ENCODE data around the gene ADAMTS14. TPM values are rescaled to one million over a fixed set of nuclear protein-coding genes. Genes with fewer than 3 reads are reported as not detected.

Gene ADAMTS14
- total and polyA plus RNA-seq, 5 donors from 2014 or later = not detected

DNA sequence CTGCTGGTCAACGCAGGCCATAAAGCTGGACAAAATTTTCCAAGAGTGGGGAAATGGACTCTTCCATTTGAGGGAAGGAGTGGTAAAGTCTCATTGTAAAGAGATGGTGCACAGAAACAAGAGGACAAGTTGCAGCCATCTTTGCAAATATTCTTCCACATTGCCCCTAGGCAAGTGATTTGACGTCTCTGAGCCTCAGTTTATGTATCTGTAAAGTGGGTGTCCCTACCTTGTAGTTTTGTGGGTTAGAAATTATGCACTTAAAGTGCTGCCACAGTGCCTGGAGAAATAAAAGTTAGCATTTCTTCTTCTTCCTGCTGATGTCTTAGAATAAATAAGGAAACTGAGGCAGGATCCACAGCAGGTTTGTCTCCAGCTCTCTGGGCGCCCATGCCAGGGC lies 12.1 kb downstream of the ADAMTS14 start:
- Histone ChIP-seq H3K9me3 (ENCODE audit: control insufficient read depth in 2 of 2, low read length in 2 of 2) (no peaks in the 10 kb centered on the region), H3K4me1 (ENCODE audit: control insufficient read depth, insufficient read depth, low read length, poor library complexity, severe bottlenecking) (no peaks in the 10 kb centered on the region), H3K4me3 (ENCODE audit: low read depth, low read length) (no peak overlapping the region), H3K27me3 (ENCODE audit: control insufficient read depth, insufficient read depth, low read length) (no peaks in the 10 kb centered on the region), H3K27ac (ENCODE audit: insufficient read depth, low read length, poor library complexity, severe bottlenecking) (no peak overlapping the region), H3K36me3 (ENCODE audit: control insufficient read depth, insufficient read depth, low read length) (no peaks in the 10 kb centered on the region)
- Mint-ChIP-seq H3K27ac (no peak overlapping the region), H3K27me3 (no peaks in the 10 kb centered on the region), H3K9me3 (no peaks in the 10 kb centered on the region), H3K4me3 (no peak overlapping the region), H3K4me1 (no peaks in the 10 kb centered on the region), H3K36me3 (no peaks in the 10 kb centered on the region)
- DNase-seq = no peak
- no peak for ATAC-seq (ENCODE audit: low read depth in 2 of 2)

DNA sequence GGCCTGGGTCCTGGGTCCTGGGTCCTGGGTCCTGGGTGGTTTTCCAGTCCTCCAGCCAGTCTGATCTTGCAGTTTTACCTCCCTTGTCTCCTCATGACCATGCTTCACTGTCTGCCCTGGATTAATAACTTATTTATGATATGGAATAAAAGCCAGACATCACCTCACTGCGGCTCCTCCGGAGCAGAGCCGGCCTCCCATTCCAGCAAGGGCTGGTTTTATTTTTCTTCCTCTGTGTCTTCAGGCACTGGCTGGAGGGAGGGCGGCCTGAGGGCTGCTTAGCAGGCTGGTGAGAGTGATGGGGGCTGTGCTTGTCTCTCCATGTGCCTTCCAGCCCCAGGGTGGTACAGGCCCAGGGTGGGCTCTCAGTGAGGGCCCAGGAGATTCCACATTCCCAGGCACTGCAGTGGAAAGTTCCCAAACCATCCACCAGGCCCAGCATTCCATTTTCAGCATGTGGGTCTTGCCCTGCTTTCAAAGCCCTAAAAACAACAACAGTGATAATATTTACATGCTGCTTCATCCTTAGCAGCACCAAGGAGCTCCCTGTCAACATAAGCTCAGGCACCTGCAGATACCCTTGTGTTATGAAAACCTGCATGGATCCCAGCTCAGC lies 12.6 kb downstream of the ADAMTS14 start:
- Mint-ChIP-seq H3K9me3 (no peaks in the 10 kb centered on the region), H3K4me3 (no peak overlapping the region), H3K36me3 (no peaks in the 10 kb centered on the region), H3K27ac (no peak overlapping the region), H3K27me3 (no peaks in the 10 kb centered on the region), H3K4me1 (no peaks in the 10 kb centered on the region)
- Histone ChIP-seq H3K36me3 (ENCODE audit: control insufficient read depth, insufficient read depth, low read length) (no peaks in the 10 kb centered on the region), H3K9me3 (ENCODE audit: control insufficient read depth in 2 of 2, low read length in 2 of 2) (no peaks in the 10 kb centered on the region), H3K4me3 (ENCODE audit: low read depth, low read length) (no peak overlapping the region), H3K4me1 (ENCODE audit: control insufficient read depth, insufficient read depth, low read length, poor library complexity, severe bottlenecking) (no peaks in the 10 kb centered on the region), H3K27ac (ENCODE audit: insufficient read depth, low read length, poor library complexity, severe bottlenecking) (no peak overlapping the region), H3K27me3 (ENCODE audit: control insufficient read depth, insufficient read depth, low read length) (no peaks in the 10 kb centered on the region)
- ATAC-seq (ENCODE audit: low read depth in 2 of 2) (no peak), DNase-seq (no peak)

DNA sequence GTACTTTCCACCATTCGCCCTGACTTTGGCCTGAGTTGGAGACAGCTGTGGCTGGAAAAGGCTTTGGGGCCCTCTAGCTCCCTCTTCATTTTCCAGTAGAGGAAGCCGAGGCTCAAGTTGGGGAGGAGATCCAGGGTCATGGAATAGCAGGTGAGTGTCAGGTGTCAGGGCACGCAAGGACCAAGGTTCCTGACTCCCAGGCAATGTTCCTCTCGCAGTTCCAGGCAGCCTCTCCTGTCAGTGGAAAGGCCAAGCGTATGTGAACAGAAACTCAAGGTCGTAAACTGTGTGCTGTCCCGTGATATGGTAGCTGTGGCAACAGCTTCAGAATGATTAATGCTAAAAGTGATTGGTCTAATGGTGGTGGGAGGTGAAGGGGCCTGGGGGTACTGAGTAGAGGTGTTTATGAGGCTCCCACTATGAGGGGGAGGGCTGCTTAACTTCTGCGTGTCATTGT lies 13.2 kb downstream of the ADAMTS14 start:
- H3K36me3 ChIP-seq (ENCODE audit: control insufficient read depth, insufficient read depth, low read length) = no peaks in the 10 kb centered on the region
- Mint-ChIP-seq H3K4me3 (no peak overlapping the region), H3K36me3 (no peaks in the 10 kb centered on the region), H3K9me3 (no peaks in the 10 kb centered on the region), H3K27me3 (no peaks in the 10 kb centered on the region), H3K4me1 (no peaks in the 10 kb centered on the region), H3K27ac (no peak overlapping the region)
- ATAC-seq (ENCODE audit: low read depth in 2 of 2) (no peak), DNase-seq (no peak)
- no peaks in the 10 kb centered on the region for H3K4me1 ChIP-seq (ENCODE audit: control insufficient read depth, insufficient read depth, low read length, poor library complexity, severe bottlenecking)
- H3K4me3 ChIP-seq (ENCODE audit: low read depth, low read length) = no peak overlapping the region
- no peaks in the 10 kb centered on the region for H3K27me3 ChIP-seq (ENCODE audit: control insufficient read depth, insufficient read depth, low read length)
- no peak overlapping the region for H3K27ac ChIP-seq (ENCODE audit: insufficient read depth, low read length, poor library complexity, severe bottlenecking)
- H3K9me3 ChIP-seq (ENCODE audit: control insufficient read depth in 2 of 2, low read length in 2 of 2) = no peaks in the 10 kb centered on the region

DNA sequence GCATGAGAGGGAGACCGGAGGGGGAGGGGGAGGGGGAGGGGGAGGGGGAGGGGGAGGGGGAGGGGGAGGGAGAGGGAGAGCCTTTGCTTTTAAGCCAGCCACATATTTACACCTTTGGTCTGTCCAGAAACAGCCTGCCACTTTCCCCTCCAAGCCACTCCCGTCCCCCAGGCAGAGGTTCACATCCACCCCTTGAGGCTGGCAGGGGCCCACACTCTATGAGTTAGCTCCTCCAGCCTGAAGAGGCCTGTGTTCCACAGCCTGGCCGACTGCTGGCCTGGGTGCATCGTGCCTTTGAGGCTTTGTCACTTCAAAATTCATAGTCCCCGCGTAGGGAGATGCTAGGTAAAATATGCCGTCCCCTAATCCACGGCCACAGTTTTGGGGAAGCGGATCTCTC lies 16.5 kb downstream of the ADAMTS14 start:
- DNase-seq (no peak), ATAC-seq (ENCODE audit: low read depth in 2 of 2) (no peak)
- Mint-ChIP-seq H3K27me3 (peaks cover 7% of the 10 kb centered on the region), H3K27ac (no peak overlapping the region), H3K4me3 (no peak overlapping the region), H3K9me3 (no peaks in the 10 kb centered on the region), H3K4me1 (no peaks in the 10 kb centered on the region), H3K36me3 (no peaks in the 10 kb centered on the region)
- no peaks in the 10 kb centered on the region for H3K9me3 ChIP-seq (ENCODE audit: control insufficient read depth in 2 of 2, low read length in 2 of 2)
- no peak overlapping the region for H3K4me3 ChIP-seq (ENCODE audit: low read depth, low read length)
- no peaks in the 10 kb centered on the region for H3K4me1 ChIP-seq (ENCODE audit: control insufficient read depth, insufficient read depth, low read length, poor library complexity, severe bottlenecking)
- no peak overlapping the region for H3K27ac ChIP-seq (ENCODE audit: insufficient read depth, low read length, poor library complexity, severe bottlenecking)
- H3K27me3 ChIP-seq (ENCODE audit: control insufficient read depth, insufficient read depth, low read length) = no peaks in the 10 kb centered on the region
- H3K36me3 ChIP-seq (ENCODE audit: control insufficient read depth, insufficient read depth, low read length) = no peaks in the 10 kb centered on the region

DNA sequence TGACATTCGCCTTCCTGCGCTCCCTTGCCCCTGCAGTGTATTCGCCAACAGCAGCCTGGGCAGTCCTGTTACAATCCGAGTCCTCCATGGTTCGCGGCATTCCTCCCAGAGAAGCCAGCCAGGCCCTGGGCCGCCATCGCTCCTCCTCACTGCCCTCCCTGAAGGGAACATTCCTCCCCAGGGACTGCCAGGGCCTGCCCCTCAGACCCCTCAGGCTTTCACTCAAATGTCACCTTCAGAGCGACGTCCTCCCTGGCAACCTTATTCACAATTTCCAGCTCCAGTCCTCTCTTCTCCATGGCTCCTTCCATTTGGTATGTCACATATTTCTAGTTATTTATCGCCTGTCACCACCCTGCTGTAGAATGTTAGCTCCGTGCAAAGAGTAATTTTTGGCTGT lies 17.4 kb downstream of the ADAMTS14 start:
- Histone ChIP-seq H3K4me3 (ENCODE audit: low read depth, low read length) (no peak overlapping the region), H3K4me1 (ENCODE audit: control insufficient read depth, insufficient read depth, low read length, poor library complexity, severe bottlenecking) (no peaks in the 10 kb centered on the region), H3K27ac (ENCODE audit: insufficient read depth, low read length, poor library complexity, severe bottlenecking) (no peak overlapping the region), H3K9me3 (ENCODE audit: control insufficient read depth in 2 of 2, low read length in 2 of 2) (no peaks in the 10 kb centered on the region), H3K27me3 (ENCODE audit: control insufficient read depth, insufficient read depth, low read length) (no peaks in the 10 kb centered on the region), H3K36me3 (ENCODE audit: control insufficient read depth, insufficient read depth, low read length) (no peaks in the 10 kb centered on the region)
- Mint-ChIP-seq H3K9me3 (no peaks in the 10 kb centered on the region), H3K4me1 (no peaks in the 10 kb centered on the region), H3K27me3 (peaks cover 7% of the 10 kb centered on the region), H3K36me3 (no peaks in the 10 kb centered on the region), H3K27ac (no peak overlapping the region), H3K4me3 (no peak overlapping the region)
- ATAC-seq (ENCODE audit: low read depth in 2 of 2) = no peak
- no peak for DNase-seq

DNA sequence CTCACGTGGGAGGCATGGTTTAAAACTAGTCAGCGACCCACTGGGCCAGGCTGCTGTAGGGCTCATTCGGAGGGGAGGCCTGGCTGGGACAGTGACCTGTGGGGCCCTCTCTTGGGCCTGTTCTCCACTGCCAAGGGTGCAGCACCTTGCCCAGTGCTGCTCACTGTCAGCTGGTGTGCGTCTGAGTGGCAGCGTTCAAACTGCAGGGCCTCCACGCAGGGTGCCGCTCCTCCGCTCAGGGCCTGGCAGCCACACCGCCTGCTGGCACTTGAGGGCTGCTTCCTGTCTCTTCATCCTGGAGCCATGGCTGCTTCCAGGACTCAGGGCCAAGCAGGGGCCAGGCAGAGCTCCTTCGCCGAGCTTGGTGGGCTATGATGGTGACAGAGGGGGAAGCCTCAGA lies 18.3 kb downstream of the ADAMTS14 start:
- Histone ChIP-seq H3K4me3 (ENCODE audit: low read depth, low read length) (no peak overlapping the region), H3K27ac (ENCODE audit: insufficient read depth, low read length, poor library complexity, severe bottlenecking) (no peak overlapping the region), H3K9me3 (ENCODE audit: control insufficient read depth in 2 of 2, low read length in 2 of 2) (no peaks in the 10 kb centered on the region), H3K36me3 (ENCODE audit: control insufficient read depth, insufficient read depth, low read length) (no peaks in the 10 kb centered on the region), H3K4me1 (ENCODE audit: control insufficient read depth, insufficient read depth, low read length, poor library complexity, severe bottlenecking) (no peaks in the 10 kb centered on the region), H3K27me3 (ENCODE audit: control insufficient read depth, insufficient read depth, low read length) (no peaks in the 10 kb centered on the region)
- Mint-ChIP-seq H3K4me1 (no peaks in the 10 kb centered on the region), H3K27me3 (peaks cover 7% of the 10 kb centered on the region), H3K9me3 (no peaks in the 10 kb centered on the region), H3K4me3 (no peak overlapping the region), H3K27ac (no peak overlapping the region), H3K36me3 (no peaks in the 10 kb centered on the region)
- ATAC-seq (ENCODE audit: low read depth in 2 of 2) (no peak), DNase-seq (no peak)

DNA sequence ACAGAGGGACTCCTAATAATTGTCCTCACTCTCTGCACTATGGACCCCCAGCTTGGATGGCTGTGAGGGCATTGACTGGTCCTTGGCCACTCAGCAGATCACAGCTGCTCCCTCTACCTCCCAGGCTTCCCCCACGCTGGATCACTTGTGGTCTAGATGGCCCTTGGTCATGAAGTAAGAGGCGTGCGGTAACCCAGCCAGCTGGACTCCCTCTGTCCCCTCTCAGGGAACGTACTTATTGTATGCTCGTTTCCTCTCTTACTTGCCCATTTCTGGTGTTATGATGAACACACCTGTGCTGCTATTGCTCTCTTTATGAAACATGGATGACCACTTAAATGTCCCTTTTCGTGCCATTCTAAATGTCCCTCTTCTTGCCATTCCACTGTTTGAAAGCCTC lies 19.3 kb downstream of the ADAMTS14 start:
- Histone ChIP-seq H3K9me3 (ENCODE audit: control insufficient read depth in 2 of 2, low read length in 2 of 2) (no peaks in the 10 kb centered on the region), H3K27ac (ENCODE audit: insufficient read depth, low read length, poor library complexity, severe bottlenecking) (no peak overlapping the region), H3K36me3 (ENCODE audit: control insufficient read depth, insufficient read depth, low read length) (no peaks in the 10 kb centered on the region), H3K27me3 (ENCODE audit: control insufficient read depth, insufficient read depth, low read length) (no peaks in the 10 kb centered on the region), H3K4me3 (ENCODE audit: low read depth, low read length) (no peak overlapping the region), H3K4me1 (ENCODE audit: control insufficient read depth, insufficient read depth, low read length, poor library complexity, severe bottlenecking) (no peaks in the 10 kb centered on the region)
- ATAC-seq (ENCODE audit: low read depth in 2 of 2) (no peak), DNase-seq (no peak)
- Mint-ChIP-seq H3K27me3 (peaks cover 7% of the 10 kb centered on the region), H3K9me3 (no peaks in the 10 kb centered on the region), H3K4me1 (no peaks in the 10 kb centered on the region), H3K36me3 (no peaks in the 10 kb centered on the region), H3K27ac (no peak overlapping the region), H3K4me3 (peak overlapping the region in 1 of 4 donors; percentile 39)

DNA sequence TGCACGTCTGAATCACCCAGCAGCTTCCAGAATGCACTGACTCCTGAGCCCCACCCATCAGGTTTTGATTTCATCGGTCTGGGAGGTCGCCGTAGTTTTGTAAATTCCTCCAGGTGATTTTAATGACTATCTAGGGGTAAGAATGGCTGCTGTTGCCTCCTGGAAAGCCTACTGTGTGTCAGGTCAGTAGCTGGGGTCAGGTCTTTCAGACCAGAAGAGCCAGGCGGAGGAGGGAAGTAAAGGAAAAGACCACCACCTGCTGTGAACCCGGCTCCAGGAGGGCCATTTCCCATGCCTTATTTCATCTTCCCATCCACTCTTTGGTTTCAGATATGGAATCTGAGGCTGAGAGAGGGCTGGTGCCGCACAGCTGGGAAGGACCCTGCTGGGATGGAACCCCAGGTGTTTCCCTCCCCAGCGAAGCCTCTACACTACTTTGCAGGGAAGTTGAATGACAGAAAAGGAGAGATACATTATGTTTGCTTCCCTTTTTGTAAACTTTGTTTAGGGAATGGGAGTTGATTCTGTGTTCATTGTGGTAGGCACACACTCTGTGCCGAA lies 19.8 kb downstream of the ADAMTS14 start:
- Mint-ChIP-seq H3K27me3 (peaks cover 7% of the 10 kb centered on the region), H3K4me3 (peak overlapping the region in 1 of 4 donors; percentile 39), H3K36me3 (no peaks in the 10 kb centered on the region), H3K27ac (no peak overlapping the region), H3K9me3 (no peaks in the 10 kb centered on the region), H3K4me1 (no peaks in the 10 kb centered on the region)
- Histone ChIP-seq H3K9me3 (ENCODE audit: control insufficient read depth in 2 of 2, low read length in 2 of 2) (no peaks in the 10 kb centered on the region), H3K27me3 (ENCODE audit: control insufficient read depth, insufficient read depth, low read length) (no peaks in the 10 kb centered on the region), H3K36me3 (ENCODE audit: control insufficient read depth, insufficient read depth, low read length) (no peaks in the 10 kb centered on the region), H3K27ac (ENCODE audit: insufficient read depth, low read length, poor library complexity, severe bottlenecking) (no peak overlapping the region), H3K4me3 (ENCODE audit: low read depth, low read length) (no peak overlapping the region), H3K4me1 (ENCODE audit: control insufficient read depth, insufficient read depth, low read length, poor library complexity, severe bottlenecking) (no peaks in the 10 kb centered on the region)
- ATAC-seq (ENCODE audit: low read depth in 2 of 2) (no peak), DNase-seq (no peak)

All from CD4-positive, CD25-positive, alpha-beta regulatory T cell (primary cell).